CD4-positive, alpha-beta T cell treated with Interleukin-21 for 1 hour (primary cell): ENCODE results near the gene ARHGEF17.
"Not testable (repeated sequence)": the region's sequence is repeated elsewhere in the genome, so short reads cannot be mapped to it uniquely, and the experiment has no call there.

ENCODE experiments used
- DNase-seq: peaks from one replicate; pipeline ENCODE4 v3.0.0-alpha.2; 2020

The ARHGEF17 gene

DNA sequence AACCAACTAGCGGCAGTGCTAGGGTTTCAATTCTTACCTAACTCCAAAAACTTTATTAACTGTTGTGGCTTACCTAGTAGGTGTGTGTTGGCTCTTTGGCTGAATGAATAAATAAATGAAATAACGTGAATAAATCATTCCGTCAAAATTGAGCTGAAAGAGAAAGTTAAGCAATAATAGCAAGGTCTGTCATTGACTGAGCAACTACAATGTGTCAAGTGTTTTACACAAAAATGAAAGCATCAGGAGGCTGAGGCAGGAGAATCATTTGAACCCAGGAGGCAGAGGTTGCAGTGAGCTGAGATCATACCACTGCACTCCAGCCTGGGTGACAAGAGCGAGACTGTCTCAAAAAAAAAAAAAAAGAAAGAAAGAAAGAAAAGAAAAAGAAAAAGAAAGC, 33.9 kb upstream of the ARHGEF17 start:
- not testable (repeated sequence) for DNase-seq

DNA sequence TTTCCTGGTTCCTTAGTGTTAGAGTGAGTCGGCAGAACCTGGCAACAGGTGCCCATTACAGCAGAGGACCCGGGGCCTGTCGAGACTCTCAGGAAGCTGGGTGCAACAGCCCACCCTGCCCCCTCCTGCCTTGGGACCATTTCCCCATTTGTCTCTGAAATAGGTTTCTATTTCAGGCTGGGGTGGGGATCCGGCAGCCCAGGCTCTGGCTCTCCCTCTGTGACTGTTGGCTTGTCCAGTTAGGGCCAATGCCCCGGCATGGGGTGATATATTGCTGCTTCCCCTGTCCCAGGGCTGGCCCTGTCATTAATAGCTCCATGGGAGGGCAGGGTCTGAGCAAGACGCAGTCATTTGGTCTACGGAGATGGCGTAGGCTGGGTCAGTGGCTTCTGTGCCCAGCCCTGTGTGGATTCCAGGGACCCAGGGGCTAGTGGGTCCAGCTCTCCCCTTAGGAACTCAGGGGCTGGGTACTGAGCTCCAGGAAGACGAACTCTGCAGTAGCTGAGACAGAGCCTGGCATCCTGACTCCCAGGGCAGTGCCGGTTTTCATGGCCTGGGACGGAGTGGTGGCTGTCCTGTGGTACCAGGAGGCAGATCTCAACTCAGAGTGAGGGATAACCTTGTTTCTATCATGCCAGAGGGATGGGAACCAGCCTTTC, 33.2 kb upstream of the ARHGEF17 start:
- DNase-seq, result no peak

- DNase-seq, result no peak
Observed at GRCh38 chr11:73275381-73275750, 32.7 kb upstream of the ARHGEF17 start.

DNA sequence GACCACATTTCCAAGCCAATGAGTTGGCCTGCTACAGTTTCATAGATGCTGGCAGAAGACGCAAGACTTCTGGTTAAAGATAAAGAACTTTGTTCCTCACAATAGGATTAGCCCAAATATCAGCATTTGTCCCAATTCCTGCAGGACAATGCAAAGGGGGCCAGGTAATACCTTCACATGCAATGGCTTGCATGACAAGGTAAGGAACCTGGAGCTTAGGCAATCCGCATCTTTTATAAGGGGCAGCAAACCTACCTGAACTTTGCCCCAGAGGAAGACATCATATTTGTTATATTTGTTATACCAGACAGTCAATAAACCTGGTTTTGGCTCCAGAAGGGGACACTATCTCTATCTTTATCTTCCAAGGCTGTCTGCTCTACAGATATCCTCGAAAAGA, 30.6 kb upstream of the ARHGEF17 start:
- DNase-seq, result no peak

GRCh38 chr11:73280626-73281025, 27.4 kb upstream of the ARHGEF17 start:
- no peak for DNase-seq

DNA sequence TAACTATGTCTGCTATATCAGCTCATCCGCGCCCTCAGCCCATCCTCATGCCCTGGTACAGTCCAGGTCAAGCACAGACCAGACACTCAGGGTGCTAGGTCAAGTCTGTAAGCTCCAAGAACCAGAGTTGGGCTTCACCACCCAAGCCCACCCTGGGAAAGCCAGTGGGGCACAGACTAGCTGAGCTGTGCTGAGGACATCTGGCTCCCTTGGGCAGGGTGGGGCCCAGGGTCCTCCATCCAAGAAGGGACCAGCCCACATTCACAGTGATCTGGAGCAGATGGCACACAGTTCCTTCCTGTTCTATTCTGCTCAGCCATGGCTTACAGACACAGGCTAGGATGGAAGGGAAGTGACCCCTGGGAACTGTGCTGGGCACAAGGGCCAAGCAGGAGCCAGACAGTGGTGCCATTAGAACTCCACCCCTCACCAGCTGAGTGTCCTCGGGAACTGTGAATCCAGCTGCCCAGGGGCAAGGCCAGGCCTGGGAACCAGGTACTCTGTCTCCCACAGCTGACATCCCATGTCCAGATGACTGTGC, 26.8 kb upstream of the ARHGEF17 start:
- DNase-seq, result no peak

DNA sequence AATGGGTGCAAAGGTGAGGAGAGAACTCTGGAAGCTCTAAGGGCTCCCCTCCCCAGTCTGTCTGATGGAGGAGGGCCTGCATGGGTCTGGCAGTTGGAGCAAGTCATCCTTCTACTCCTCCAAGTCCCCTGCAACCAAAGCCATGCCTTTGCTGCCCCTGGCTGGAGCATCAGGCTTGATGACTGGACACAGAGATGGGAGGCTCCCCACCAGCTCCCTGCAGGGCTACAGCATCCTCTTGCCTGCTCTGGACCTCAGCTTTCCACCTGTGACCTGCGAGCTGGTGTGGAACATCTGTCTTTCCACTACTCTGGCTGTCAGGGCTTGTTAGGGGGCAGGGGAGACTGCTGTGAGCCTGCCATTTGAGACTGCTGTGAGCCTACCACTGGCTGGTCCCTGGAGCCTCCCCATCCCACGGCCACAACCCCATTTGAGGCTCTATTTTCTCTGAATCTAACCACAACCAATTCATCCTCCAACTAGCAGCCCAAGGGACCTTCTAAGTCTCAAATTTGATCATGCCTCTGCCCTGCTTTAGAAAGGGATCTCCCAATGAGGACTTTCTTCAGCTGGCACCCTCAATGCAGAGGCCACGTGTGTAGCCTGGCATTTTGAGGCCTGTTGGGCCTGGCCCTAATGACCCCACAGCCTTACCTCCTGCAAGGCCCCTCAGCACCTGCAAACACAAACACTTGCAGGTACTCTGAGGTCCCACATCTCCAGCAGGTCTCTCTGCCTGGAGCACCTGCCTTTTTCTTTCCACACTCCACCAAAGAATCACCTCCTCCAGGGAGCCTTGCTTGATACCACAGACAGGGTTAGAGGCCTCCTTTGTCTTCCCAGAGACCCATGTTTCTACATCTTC, 26.0 kb upstream of the ARHGEF17 start:
- DNase-seq, result no peak

DNA sequence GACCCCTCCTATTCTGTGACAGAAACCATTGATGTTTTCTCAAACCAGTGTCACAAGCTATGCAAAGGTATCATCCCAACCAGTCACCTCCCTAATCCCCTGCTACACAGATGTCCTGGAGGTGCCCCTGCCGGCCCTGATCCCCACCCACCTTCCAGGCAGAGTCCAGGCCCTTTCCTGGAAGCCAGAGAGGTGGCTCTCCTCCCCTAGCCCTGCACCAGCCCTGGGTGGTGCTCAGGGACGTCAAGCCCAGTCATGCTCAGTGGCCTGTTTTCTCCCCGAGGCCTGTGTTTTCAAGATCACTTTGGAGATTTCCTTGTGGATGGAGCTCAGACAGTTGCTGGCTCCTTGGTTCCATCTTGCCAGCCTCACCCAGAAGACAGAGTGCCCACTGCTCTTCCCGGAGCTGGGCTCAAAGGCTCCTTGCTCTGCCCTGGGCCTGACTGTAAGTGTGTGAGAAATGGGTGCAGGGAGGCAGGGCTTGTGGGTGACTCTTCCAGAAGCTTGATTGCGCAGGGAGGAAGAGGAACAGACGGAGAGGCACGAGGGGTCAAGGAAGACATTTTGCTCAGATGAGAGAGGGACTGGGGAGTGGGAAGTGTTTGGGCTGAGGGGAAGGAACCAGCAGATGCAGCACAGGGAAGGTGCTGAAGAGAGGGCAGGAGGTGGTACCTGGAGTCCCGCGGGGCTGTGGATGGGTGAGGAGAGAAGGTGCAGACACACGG, 24.6 kb upstream of the ARHGEF17 start:
- no peak for DNase-seq

- DNase-seq, result no peak
Observed at GRCh38 chr11:73284106-73284505, 24.0 kb upstream of the ARHGEF17 start.

DNA sequence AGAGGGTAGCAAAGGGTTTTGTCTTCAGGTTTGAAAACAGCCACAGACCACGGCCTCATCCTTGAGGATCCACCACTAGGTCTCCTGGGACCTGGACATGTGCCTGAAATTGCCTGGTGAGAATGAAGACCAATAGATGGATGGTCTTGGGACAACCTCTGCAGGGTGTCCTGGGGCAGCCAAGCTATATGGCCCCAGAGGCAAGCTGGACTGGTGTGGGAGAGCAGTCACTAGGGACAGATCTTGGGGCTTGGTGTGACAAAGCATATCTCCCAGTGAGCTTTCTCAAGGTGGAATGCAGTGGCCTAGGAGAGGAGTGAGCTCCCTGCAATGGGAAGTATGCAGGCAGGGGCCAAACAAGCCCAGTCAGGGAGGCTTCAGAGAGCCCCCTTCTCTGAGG, 22.4 kb upstream of the ARHGEF17 start:
- DNase-seq, result no peak

GRCh38 chr11:73286240-73286810, 21.8 kb upstream of the ARHGEF17 start:
- no peak for DNase-seq

DNA sequence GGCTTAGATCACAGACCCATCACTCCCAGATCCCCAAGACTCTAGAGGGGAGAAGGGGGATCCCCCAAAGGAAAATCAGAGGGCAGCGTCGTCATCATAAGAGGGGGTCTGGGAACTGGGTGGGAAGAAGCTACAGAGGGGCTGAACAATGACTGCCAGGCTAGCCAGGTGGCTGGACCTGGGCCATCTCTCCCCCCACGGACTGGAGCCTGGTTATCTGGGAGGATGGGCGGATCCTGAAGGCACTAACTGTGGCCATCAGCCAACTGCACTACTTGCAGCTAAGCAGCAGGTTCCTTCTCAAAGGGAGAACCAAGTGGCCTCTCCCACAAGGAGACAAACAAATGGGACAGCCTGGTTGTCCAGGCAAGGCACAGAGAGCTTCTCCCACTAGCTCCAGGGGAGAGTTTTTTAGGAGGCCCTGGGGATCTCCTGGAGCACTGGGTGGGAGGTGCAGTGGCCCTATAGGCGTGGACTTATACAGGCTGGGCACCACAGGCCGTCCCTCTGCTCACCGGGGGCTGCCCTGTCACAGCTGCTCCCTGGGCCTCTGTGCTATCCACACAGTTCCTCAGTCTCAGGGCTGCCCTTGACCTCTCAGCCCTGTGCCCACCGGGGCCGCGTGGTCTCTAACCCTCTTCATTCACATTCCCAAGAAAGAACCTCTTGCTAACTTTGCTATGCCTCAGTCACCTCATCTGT, 20.5 kb upstream of the ARHGEF17 start:
- DNase-seq, result no peak

DNA sequence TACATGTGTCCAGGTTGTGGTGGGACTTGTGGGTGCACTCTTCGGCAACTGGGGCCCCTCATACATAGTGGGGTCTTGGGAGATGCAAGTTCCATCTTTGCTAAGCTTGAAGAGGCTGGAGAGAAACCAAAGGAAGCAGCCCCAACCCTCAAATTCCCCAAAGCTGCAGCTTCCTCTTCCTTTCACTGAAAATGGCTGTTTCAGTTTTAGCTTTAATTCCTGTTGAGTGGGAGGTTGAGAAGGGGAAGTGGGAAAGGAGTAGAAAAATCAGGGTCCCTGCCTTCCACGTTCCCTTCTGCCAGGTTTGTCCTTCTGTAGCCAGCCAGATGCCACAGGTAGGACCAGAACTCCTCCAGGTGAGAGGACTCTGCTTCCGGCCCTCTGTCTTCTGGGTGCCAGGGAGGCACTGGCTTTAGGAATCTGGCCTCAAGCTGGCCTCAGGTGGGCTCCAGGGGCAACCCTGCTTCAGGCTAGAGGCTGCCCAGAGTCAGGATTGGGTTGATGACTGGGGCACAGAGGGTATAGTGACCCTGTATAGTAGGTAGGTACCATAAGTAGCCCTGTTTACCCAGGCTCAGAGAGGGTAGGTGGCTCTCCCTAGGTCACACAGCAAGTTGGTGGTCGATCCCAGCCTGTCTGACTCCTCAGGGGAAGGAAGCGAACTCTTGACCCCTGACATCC, 19.7 kb upstream of the ARHGEF17 start:
- DNase-seq, result no peak

GRCh38 chr11:73288873-73289707, 19.0 kb upstream of the ARHGEF17 start:
- peak; percentile 63 for DNase-seq

- DNase-seq, result no peak
Observed at GRCh38 chr11:73290536-73290935, 17.5 kb upstream of the ARHGEF17 start.

- DNase-seq, result no peak
Observed at GRCh38 chr11:73291196-73291595, 16.9 kb upstream of the ARHGEF17 start.

DNA sequence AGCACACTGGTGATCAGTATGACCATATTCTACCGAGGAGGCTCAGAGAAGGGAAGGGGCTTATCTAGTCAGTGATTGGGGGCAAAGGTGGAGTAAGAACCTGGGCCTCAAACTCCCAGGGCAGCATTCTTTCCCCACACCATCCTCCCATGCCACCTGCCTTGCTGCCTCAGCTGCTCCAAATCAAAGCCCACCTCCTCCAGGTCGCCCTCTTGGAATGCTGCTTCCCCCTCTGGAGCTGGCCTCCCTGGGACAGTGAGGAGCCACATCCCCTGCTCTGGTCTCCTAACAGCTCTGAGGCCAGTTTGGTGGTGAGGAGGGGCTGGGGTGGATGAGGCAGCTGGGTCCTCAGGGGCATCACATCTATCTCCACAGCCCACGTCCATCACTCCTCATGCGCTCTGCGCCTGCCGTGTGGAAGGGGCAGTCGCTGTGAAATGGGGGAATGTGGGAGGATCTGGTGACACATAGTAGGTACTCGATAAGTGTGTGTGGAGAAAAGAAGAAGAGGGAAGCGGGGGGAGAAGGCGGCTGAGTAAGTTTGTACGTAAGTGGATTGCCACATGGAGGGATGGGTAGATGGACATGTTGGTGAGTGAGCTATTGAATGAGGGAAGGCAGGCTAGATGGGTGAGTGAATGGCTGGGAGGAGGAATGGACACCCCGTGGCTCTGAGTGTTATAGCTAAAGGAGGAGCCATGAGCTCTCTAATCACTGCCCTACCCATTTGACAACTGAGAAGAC, 16.1 kb upstream of the ARHGEF17 start:
- no peak for DNase-seq

DNA sequence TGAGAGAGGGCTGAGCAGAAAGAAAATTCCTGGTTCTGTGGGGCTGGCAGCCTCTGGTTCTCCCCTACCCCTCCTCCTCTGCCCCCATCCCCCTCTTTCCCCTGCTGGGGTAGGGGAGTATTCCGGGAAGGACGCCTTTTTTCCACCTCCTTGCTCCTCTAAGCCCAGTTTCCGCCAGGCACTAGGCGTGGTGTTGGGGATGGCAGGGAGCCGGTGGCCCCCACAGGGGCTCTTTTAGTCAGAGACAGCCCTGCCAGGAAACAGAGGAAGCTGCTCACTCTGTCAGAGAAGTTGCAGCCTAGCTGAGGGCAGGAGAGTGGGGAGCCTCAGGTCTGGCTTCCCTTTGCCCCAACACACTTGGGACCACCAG, 15.6 kb upstream of the ARHGEF17 start:
- DNase-seq, result no peak

GRCh38 chr11:73293356-73293936, 14.6 kb upstream of the ARHGEF17 start:
- no peak for DNase-seq

DNA sequence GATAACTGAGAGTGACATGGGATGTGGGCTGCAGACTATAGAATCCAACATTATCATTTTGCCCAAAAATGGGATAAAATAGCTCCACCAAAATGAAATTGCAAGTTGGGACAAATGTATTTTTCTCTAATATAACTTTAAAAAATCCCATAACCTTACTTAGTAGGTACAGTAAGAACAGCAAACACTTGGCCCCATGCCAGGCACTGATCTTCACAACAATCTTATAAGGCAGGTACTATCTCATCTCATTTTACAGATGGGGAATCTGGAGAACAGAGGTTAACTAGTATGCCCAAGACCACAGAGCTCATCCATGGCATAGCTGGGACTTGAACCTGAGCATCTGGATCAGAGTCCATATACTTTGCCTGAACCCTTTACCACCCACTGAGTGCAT, 13.5 kb upstream of the ARHGEF17 start:
- no peak for DNase-seq
